ENCODE data around the gene BHLHE23.
"Not testable (repeated sequence)": the region's sequence is repeated elsewhere in the genome, so short reads cannot be mapped to it uniquely, and the experiment has no call there.

The BHLHE23 gene

GRCh38 chr20:62962891-62963613 lies 43.7 kb downstream of the BHLHE23 start:
- in situ Hi-C loops (cut with MboI; ENCODE audit: low sequenced_read_pairs) = no loop called here

- in situ Hi-C loops (cut with MboI; ENCODE audit: low sequenced_read_pairs) = no loop called here
Measured at GRCh38 chr20:62962221-62962879, 44.4 kb downstream of the BHLHE23 start.

GRCh38 chr20:62961799-62962198 lies 45.0 kb downstream of the BHLHE23 start:
- in situ Hi-C loops (cut with MboI; ENCODE audit: low sequenced_read_pairs) = no loop called here

- in situ Hi-C loops (cut with MboI; ENCODE audit: low sequenced_read_pairs) = no loop called here
Measured at GRCh38 chr20:62961310-62961783, 45.4 kb downstream of the BHLHE23 start.

GRCh38 chr20:62960446-62961309 lies 46.1 kb downstream of the BHLHE23 start:
- in situ Hi-C loops (cut with MboI; ENCODE audit: low sequenced_read_pairs) = not testable (repeated sequence)

- in situ Hi-C loops (cut with MboI; ENCODE audit: low sequenced_read_pairs) = no loop called here
Measured at GRCh38 chr20:62959998-62960436, 46.7 kb downstream of the BHLHE23 start.

- in situ Hi-C loops (cut with MboI; ENCODE audit: low sequenced_read_pairs) = no loop called here
Measured at GRCh38 chr20:62959101-62959971, 47.4 kb downstream of the BHLHE23 start.

- in situ Hi-C loops (cut with MboI; ENCODE audit: low sequenced_read_pairs) = no loop called here
Measured at GRCh38 chr20:62958388-62959100, 48.2 kb downstream of the BHLHE23 start.

GRCh38 chr20:62957136-62958117 lies 49.3 kb downstream of the BHLHE23 start:
- in situ Hi-C loops (cut with MboI; ENCODE audit: low sequenced_read_pairs) = no loop called here

GRCh38 chr20:62956387-62957135 lies 50.2 kb downstream of the BHLHE23 start:
- in situ Hi-C loops (cut with MboI; ENCODE audit: low sequenced_read_pairs) = no loop called here

All from HL-60/S4 treated with retinoic acid at 250 ng/mL for 4 days and 3 days (cell line).